Heart left ventricle (tissue), 16 donors: ENCODE results near the gene CHD3. TPM values are rescaled to one million over a fixed set of nuclear protein-coding genes. Genes with fewer than 3 reads are reported as not detected.

Source experiments
- ATAC-seq, 4 donors: fragments of 200-7000 bp; cut with Tn5 transposase; one replicate each; pipeline ENCODE4 v1.9.1; 2020 to 2022; ENCODE audit warnings: moderate library complexity in 4 of 4, mild to moderate bottlenecking in 3 of 4, moderate number of reproducible peaks in 1 of 4
- DNase-seq, 5 donors: peaks; one replicate each; pipeline ENCODE4 v3.0.0-alpha.2; 2020
- H3K27ac ChIP-seq, 12 donors: fragments of 200-600 bp; sonication (generic) in 4 of 12; one replicate each; pipeline versions ENCODE4 v1.5.0 to v1.8.0; 2016 to 2022; ENCODE audit warnings: mild to moderate bottlenecking in 2 of 12
- H3K27me3 ChIP-seq, 9 donors: fragments of 200-600 bp; sonication (generic) in 2 of 9; one replicate each; pipeline versions ENCODE4 v1.5.1 to v1.8.0; 2016 to 2022; ENCODE audit warnings: mild to moderate bottlenecking in 3 of 9
- H3K36me3 ChIP-seq, 9 donors: fragments of 200-600 bp; sonication (generic) in 2 of 9; one replicate each; pipeline versions ENCODE4 v1.5.0 to v1.8.0; 2018 to 2022; ENCODE audit warnings: mild to moderate bottlenecking in 2 of 9
- H3K4me1 ChIP-seq, 12 donors: fragments of 200-600 bp; sonication (generic) in 4 of 12; one replicate each; pipeline versions ENCODE4 v1.5.0 to v1.8.0; 2016 to 2022; ENCODE audit warnings: mild to moderate bottlenecking in 3 of 12
- H3K4me3 ChIP-seq, 12 donors: fragments of 200-600 bp; sonication (generic) in 4 of 12; one replicate each; pipeline versions ENCODE4 v1.5.0 to v1.8.0; 2017 to 2022; ENCODE audit warnings: mild to moderate bottlenecking in 9 of 12, moderate library complexity in 4 of 12
- H3K9me3 ChIP-seq, 12 donors: fragments of 200-600 bp; sonication (generic) in 4 of 12; one replicate each; pipeline versions ENCODE4 v1.5.0 to v1.8.0; 2016 to 2022; ENCODE audit warnings: mild to moderate bottlenecking in 1 of 12
- CTCF ChIP-seq, 12 donors: fragments of 200-600 bp; sonication (generic) in 4 of 12; IDR thresholded peaks; one replicate each; pipeline versions ENCODE4 v1.5.0 to v1.8.0; 2018 to 2022; ENCODE audit warnings: antibody characterized with exemption in 12 of 12, mild to moderate bottlenecking in 5 of 12
- POLR2A ChIP-seq, 2 donors: fragments of 450-650 bp; IDR thresholded peaks; one replicate each; pipeline ENCODE4 v1.6.1; 2017; ENCODE audit warnings: antibody characterized with exemption in 2 of 2, mild to moderate bottlenecking in 2 of 2, moderate library complexity in 2 of 2
- WGBS, 4 donors: extraction: QIAGEN DNeasy Blood & Tissue Kit in 2 of 4; methylation state at CpG; one replicate each; pipeline versions ENCODE4 v1.1.5 to v1.1.7; 2013 to 2018; 5-methylcytosine and 5-hydroxymethylcytosine counted together
- intact Hi-C, 10 donors: fragments of 100-400 bp; cut with DNase I; formaldehyde crosslinking; loops; one replicate each; pipeline versions ENCODE4 v1.11.1 to v1.14.2; 2022
- polyA plus RNA-seq, 2 donors: library from polyadenylated mRNA; stranded (reverse); fragments of 200-250 nt; gene quantifications; one replicate each; pipeline ENCODE4 v1.2.3, GENCODE V29; 2013
- total RNA-seq, 9 donors: library from RNA; depleted of rRNA in 2 of 9; stranded (reverse); fragments of >200 nt in 2 of 9; fragmentation: NEBNext Ultra II Directional in 3 of 9; extraction: Animal tissue kit (Norgen Biotek cat#: 25700) in 3 of 9; gene quantifications; one replicate each; pipeline versions ENCODE4 v1.1.0 to v1.2.4, GENCODE V29; 2016 to 2023
- donor health status: ischemic (EF 13 %, LVEDD 7.1; RV severe dilation, severe dysfunction).
- donor health status: healthy with polysubstance abuse.
- donor health status: DM: no; HTN: yes; CAD: no.
- donor health status: DM: no; HTN: no; CAD: no.
- donor health status: ischemic (EF 25% LVEDD 6.9; RV normal size, moderate dysfunction).
- donor health status: ischemic (EF 25% LVEDD 5.7; RV mildly dilated, moderate dysfunction).
- donor health status: healthy.
- donor health status: DM: yes; HTN: yes; CAD: no.
- donor health status: ischemic (EF 35%, LVEDD 5.7; RV mildly dilated, moderate dysfunction).
- donor health status: nonischemic (EF 11% LVEDD 7.7; RV severe dilation, severe dysfunction).
- donor health status: DM: yes; HTN: yes; CAD: no.
- donor health status: PGD.
- donor health status: ischemic (EF 29% LVEDD 5.4; RV normal size, mild dysfunction).
- donor health status: nonischemic (EF 23%, LVEDD 6.1; RV moderate dilation, normal function).

CHD3 gene
- total and polyA plus RNA-seq, 11 donors, result 6.7 to 30.6 (median 14.3) TPM

- H3K27me3 ChIP-seq, result no peaks in the 10 kb centered on the region
- peaks cover 0 to 99% (median 89%) of the 10 kb centered on the region in 9 donors for H3K36me3 ChIP-seq
Observed at GRCh38 chr17:7897773-7898172, 9.2 kb downstream of the CHD3 start.

GRCh38 chr17:7903154-7904103 lies 14.8 kb downstream of the CHD3 start:
- intact Hi-C loops, result loop anchor here in 1 of 10 donors (5.0 kb wide), 1 partner anchor 81 kb away; no protein-coding TSS in a partner anchor
- no peaks in the 10 kb centered on the region for H3K27me3 ChIP-seq
- H3K36me3 ChIP-seq, result peaks cover 0 to 100% (median 92%) of the 10 kb centered on the region in 9 donors

More at GRCh38 chr17:7897773-7898172, 9.2 kb downstream of the CHD3 start:
- Histone ChIP-seq H3K4me3 (no peak overlapping the region), H3K27ac (peak overlapping the region in 1 of 12 donors; percentile 10), H3K9me3 (no peaks in the 10 kb centered on the region), H3K4me1 (peaks cover 0 to 11% (median 0%) of the 10 kb centered on the region in 12 donors)
- intact Hi-C loops, result loop anchor here in 9 of 10 donors (1.0 to 10.0 kb wide), 4 partner anchors 35 to 75 kb away; no protein-coding TSS in a partner anchor
- WGBS, 4 donors, result 47 to 58% (median 57%) methylated on average over 6 of the region's 6 CpGs
- TF ChIP-seq POLR2A (IDR thresholded peaks at IDR 0.05), result no peak
- TF ChIP-seq CTCF (IDR thresholded peaks at IDR 0.05), result peak; percentile 18 to 64 (median 49)
- DNase-seq (no peak), ATAC-seq (peak; percentile 65 to 86 (median 72))

GRCh38 chr17:7909089-7909488 lies 20.5 kb downstream of the CHD3 start:
- intact Hi-C loops, result loop anchor here in 1 of 10 donors (5.0 kb wide), 1 partner anchor 138 kb away; no protein-coding TSS in a partner anchor
- Histone ChIP-seq H3K4me1 (peaks cover 0 to 7% (median under 1%) of the 10 kb centered on the region in 12 donors), H3K9me3 (no peaks in the 10 kb centered on the region), H3K36me3 (peaks cover 0 to 81% (median 71%) of the 10 kb centered on the region in 9 donors), H3K27me3 (no peaks in the 10 kb centered on the region), H3K27ac (no peak overlapping the region), H3K4me3 (no peak overlapping the region)
- TF ChIP-seq CTCF (IDR thresholded peaks at IDR 0.05) (no peak), POLR2A (IDR thresholded peaks at IDR 0.05) (no peak)
- 95 to 96% (median 95%) methylated on average over 22 to 29 of the region's 29 CpGs for WGBS, 4 donors
- DNase-seq (peak in 1 of 5 donors; percentile 20), ATAC-seq (peak in 1 of 4 donors; percentile 12)

More at GRCh38 chr17:7903154-7904103, 14.8 kb downstream of the CHD3 start:
- Histone ChIP-seq H3K4me1 (no peaks in the 10 kb centered on the region), H3K9me3 (no peaks in the 10 kb centered on the region), H3K4me3 (no peak overlapping the region), H3K27ac (no peak overlapping the region)
- WGBS, 4 donors, result 79 to 84% (median 81%) methylated on average over 22 of the region's 22 CpGs
- DNase-seq, result no peak
- no peak for TF ChIP-seq POLR2A (IDR thresholded peaks at IDR 0.05)
- no peak for TF ChIP-seq CTCF (IDR thresholded peaks at IDR 0.05)
- ATAC-seq, result no peak

GRCh38 chr17:7910281-7910680 lies 21.7 kb downstream of the CHD3 start:
- no peak for ATAC-seq

More at GRCh38 chr17:7910281-7910680, 21.7 kb downstream of the CHD3 start:
- Histone ChIP-seq H3K9me3 (no peaks in the 10 kb centered on the region), H3K27me3 (no peaks in the 10 kb centered on the region), H3K36me3 (peaks cover 0 to 69% (median 62%) of the 10 kb centered on the region in 9 donors), H3K4me3 (no peak overlapping the region), H3K4me1 (peaks cover 0 to 19% (median 12%) of the 10 kb centered on the region in 12 donors), H3K27ac (no peak overlapping the region)
- no peak for TF ChIP-seq CTCF (IDR thresholded peaks at IDR 0.05)
- no peak for TF ChIP-seq POLR2A (IDR thresholded peaks at IDR 0.05)
- WGBS, 4 donors, result 94 to 97% (median 95%) methylated on average over 15 of the region's 15 CpGs
- intact Hi-C loops, result loop anchor here in 9 of 10 donors (5.0 to 10.0 kb wide), 3 partner anchors 132 to 147 kb away; no protein-coding TSS in a partner anchor
- peak in 1 of 5 donors; percentile 51 for DNase-seq
